C4-2B (cell line): Measurements from ENCODE around the gene MLYCD.

Source experiments
- ZFX ChIP-seq: fragments of 450-650 bp; IDR thresholded peaks from 2 replicates; pipeline ENCODE4 v1.6.1; 2017
- TF ChIP-seq, protein P1 (sequence below): fragments of 450-650 bp; conservative IDR thresholded peaks from 2 replicates; pipeline ENCODE4 v1.5.1; 2017; ENCODE audit warnings: mild to moderate bottlenecking

DNA sequence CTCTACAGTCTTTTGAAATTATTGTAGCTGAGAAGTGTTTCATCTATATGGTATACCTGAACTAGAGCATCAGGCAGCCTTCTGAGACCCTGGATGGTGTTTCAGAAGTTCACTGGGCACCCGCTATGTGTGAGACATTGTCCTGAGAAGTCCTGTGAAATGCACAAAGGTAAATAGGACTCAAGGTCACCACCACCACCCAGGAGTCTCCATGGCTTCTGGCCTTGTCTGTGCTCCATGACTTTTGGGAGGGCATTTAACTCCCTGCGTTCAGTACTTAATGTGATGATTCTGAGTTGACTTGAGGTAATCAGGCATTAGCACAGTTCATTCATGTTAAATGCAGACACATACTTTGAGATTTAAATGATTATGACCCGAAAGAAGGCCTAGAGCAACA lies 1.1 kb downstream of the MLYCD start:
- TF ChIP-seq, protein P1, sequence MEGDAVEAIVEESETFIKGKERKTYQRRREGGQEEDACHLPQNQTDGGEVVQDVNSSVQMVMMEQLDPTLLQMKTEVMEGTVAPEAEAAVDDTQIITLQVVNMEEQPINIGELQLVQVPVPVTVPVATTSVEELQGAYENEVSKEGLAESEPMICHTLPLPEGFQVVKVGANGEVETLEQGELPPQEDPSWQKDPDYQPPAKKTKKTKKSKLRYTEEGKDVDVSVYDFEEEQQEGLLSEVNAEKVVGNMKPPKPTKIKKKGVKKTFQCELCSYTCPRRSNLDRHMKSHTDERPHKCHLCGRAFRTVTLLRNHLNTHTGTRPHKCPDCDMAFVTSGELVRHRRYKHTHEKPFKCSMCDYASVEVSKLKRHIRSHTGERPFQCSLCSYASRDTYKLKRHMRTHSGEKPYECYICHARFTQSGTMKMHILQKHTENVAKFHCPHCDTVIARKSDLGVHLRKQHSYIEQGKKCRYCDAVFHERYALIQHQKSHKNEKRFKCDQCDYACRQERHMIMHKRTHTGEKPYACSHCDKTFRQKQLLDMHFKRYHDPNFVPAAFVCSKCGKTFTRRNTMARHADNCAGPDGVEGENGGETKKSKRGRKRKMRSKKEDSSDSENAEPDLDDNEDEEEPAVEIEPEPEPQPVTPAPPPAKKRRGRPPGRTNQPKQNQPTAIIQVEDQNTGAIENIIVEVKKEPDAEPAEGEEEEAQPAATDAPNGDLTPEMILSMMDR = no peak
- no peak for TF ChIP-seq ZFX
